ENCODE measurements around the gene ENTHD1. TPM values are rescaled to one million over a fixed set of nuclear protein-coding genes. Genes with fewer than 3 reads are reported as not detected.

The ENTHD1 gene
- total and polyA plus RNA-seq, 9 of the 15 experiments (the other 6 are each of a cell fraction or from before 2014, with no cell fraction given), result 0.13 to 0.98 (median 0.35) TPM

DNA sequence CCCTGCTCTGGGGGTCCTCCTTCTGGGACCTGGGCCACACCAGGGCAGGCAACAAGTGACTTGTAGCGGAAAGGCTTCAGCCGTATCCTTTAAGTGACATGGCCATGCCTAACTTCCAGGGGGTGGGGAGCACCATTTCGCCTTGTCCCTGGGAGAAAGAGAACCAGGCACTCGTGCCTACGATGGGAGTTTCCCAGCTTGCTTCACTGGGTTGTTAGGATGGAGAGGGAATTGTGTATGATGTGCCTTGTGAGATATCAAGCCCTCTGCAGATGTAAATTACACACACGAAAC is 171.6 kb downstream of the ENTHD1 start:
- ChIA-PET CTCF (ENCODE audit: low intra/inter-chr PET ratio) (no interaction called here), POLR2A (interaction anchor here (0.6 to 0.8 kb wide), 2 partner anchors 145 to 1747 kb away, joined by 3 read pairs; partner anchors contain the start of gene PHF5A)
- Histone ChIP-seq H3K9me3 (replicated peaks; ENCODE audit: control insufficient read depth, insufficient read depth, low read depth, low read length) (no peaks in the 10 kb centered on the region), H3K27me3 (ENCODE audit: control insufficient read depth in 2 of 2, insufficient read depth in 2 of 2, low read length in 2 of 2) (no peaks in the 10 kb centered on the region), H3K4me2 (ENCODE audit: insufficient read depth, low read length) (no peak overlapping the region), H2AFZ (ENCODE audit: low read depth, low read length) (no peak overlapping the region), H3K9me1 (ENCODE audit: control insufficient read depth, insufficient read depth, low read length) (no peaks in the 10 kb centered on the region), H3K79me2 (ENCODE audit: control insufficient read depth, insufficient read depth, low read length) (no peaks in the 10 kb centered on the region), H3K9ac (ENCODE audit: insufficient read depth in 1 of 2, low read depth in 2 of 2, low read length in 2 of 2) (no peak overlapping the region), H4K20me1 (replicated peaks; ENCODE audit: control insufficient read depth, insufficient read depth, low read length) (no peaks in the 10 kb centered on the region), H3K36me3 (ENCODE audit: control insufficient read depth, insufficient read depth, low read length) (no peaks in the 10 kb centered on the region), H3K4me3 (no peak overlapping the region), H3K27ac (ENCODE audit: extremely low read depth, low read depth, low read length) (no peak overlapping the region), H3K4me1 (replicated peaks in 1 of 2; ENCODE audit: control insufficient read depth in 2 of 2, insufficient read depth in 2 of 2, low read length in 2 of 2) (peaks cover 28 to 32% of the 10 kb centered on the region in 2 experiments)
- FAIRE-seq, result no peak
- WGBS (ENCODE audit: insufficient coverage, low coverage, missing lambda C conversion rate), result 79% methylated on average over 3 of the region's 6 CpGs
- ATAC-seq, result no peak
- no peak for DNase-seq (ENCODE audit: extremely low read depth in 1 of 4, low spot score in 3 of 4)
- in situ Hi-C loops (cut with MboI), result no loop called here
- TF ChIP-seq, protein P1, sequence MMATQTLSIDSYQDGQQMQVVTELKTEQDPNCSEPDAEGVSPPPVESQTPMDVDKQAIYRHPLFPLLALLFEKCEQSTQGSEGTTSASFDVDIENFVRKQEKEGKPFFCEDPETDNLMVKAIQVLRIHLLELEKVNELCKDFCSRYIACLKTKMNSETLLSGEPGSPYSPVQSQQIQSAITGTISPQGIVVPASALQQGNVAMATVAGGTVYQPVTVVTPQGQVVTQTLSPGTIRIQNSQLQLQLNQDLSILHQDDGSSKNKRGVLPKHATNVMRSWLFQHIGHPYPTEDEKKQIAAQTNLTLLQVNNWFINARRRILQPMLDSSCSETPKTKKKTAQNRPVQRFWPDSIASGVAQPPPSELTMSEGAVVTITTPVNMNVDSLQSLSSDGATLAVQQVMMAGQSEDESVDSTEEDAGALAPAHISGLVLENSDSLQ (IDR thresholded peaks at IDR 0.05), result no peak
- TF ChIP-seq SMC3 (conservative IDR thresholded peaks at IDR 0.05; ENCODE audit: insufficient read depth, low read depth, low read length) (no peak), HDGF (IDR thresholded peaks at IDR 0.05) (no peak), NR3C1 (CRISPR knock-in tag; IDR thresholded peaks at IDR 0.05) (no peak), SMAD4 (CRISPR knock-in tag; conservative IDR thresholded peaks at IDR 0.05) (no peak), ILK (tag; IDR thresholded peaks at IDR 0.05; ENCODE audit: borderline replicate concordance, low read depth) (no peak), RBM34 (IDR thresholded peaks at IDR 0.05; ENCODE audit: borderline replicate concordance, insufficient read depth, low read length) (no peak), NFIX (CRISPR knock-in tag; IDR thresholded peaks at IDR 0.05; ENCODE audit: low read depth) (no peak)
- TF ChIP-seq, protein P2, sequence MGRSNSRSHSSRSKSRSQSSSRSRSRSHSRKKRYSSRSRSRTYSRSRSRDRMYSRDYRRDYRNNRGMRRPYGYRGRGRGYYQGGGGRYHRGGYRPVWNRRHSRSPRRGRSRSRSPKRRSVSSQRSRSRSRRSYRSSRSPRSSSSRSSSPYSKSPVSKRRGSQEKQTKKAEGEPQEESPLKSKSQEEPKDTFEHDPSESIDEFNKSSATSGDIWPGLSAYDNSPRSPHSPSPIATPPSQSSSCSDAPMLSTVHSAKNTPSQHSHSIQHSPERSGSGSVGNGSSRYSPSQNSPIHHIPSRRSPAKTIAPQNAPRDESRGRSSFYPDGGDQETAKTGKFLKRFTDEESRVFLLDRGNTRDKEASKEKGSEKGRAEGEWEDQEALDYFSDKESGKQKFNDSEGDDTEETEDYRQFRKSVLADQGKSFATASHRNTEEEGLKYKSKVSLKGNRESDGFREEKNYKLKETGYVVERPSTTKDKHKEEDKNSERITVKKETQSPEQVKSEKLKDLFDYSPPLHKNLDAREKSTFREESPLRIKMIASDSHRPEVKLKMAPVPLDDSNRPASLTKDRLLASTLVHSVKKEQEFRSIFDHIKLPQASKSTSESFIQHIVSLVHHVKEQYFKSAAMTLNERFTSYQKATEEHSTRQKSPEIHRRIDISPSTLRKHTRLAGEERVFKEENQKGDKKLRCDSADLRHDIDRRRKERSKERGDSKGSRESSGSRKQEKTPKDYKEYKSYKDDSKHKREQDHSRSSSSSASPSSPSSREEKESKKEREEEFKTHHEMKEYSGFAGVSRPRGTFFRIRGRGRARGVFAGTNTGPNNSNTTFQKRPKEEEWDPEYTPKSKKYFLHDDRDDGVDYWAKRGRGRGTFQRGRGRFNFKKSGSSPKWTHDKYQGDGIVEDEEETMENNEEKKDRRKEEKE (IDR thresholded peaks at IDR 0.05; ENCODE audit: borderline replicate concordance in 1 of 2, control insufficient read depth in 1 of 2, low read depth in 2 of 2, low read length in 1 of 2), result no peak
- TF ChIP-seq, protein P3, sequence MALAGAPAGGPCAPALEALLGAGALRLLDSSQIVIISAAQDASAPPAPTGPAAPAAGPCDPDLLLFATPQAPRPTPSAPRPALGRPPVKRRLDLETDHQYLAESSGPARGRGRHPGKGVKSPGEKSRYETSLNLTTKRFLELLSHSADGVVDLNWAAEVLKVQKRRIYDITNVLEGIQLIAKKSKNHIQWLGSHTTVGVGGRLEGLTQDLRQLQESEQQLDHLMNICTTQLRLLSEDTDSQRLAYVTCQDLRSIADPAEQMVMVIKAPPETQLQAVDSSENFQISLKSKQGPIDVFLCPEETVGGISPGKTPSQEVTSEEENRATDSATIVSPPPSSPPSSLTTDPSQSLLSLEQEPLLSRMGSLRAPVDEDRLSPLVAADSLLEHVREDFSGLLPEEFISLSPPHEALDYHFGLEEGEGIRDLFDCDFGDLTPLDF (CRISPR knock-in tag; IDR thresholded peaks at IDR 0.05), result no peak
- TF ChIP-seq, protein P4, sequence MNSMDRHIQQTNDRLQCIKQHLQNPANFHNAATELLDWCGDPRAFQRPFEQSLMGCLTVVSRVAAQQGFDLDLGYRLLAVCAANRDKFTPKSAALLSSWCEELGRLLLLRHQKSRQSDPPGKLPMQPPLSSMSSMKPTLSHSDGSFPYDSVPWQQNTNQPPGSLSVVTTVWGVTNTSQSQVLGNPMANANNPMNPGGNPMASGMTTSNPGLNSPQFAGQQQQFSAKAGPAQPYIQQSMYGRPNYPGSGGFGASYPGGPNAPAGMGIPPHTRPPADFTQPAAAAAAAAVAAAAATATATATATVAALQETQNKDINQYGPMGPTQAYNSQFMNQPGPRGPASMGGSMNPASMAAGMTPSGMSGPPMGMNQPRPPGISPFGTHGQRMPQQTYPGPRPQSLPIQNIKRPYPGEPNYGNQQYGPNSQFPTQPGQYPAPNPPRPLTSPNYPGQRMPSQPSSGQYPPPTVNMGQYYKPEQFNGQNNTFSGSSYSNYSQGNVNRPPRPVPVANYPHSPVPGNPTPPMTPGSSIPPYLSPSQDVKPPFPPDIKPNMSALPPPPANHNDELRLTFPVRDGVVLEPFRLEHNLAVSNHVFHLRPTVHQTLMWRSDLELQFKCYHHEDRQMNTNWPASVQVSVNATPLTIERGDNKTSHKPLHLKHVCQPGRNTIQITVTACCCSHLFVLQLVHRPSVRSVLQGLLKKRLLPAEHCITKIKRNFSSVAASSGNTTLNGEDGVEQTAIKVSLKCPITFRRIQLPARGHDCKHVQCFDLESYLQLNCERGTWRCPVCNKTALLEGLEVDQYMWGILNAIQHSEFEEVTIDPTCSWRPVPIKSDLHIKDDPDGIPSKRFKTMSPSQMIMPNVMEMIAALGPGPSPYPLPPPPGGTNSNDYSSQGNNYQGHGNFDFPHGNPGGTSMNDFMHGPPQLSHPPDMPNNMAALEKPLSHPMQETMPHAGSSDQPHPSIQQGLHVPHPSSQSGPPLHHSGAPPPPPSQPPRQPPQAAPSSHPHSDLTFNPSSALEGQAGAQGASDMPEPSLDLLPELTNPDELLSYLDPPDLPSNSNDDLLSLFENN (IDR thresholded peaks at IDR 0.05; ENCODE audit: low read depth in 2 of 2, low read length in 2 of 2), result no peak
- intact Hi-C loops (cut with micrococcal nuclease), result no loop called here
- no TSS peak for BruUV-seq (replicated peaks)

All from K562 (cell line).